ENCODE data around the gene PHOSPHO1.

DNA sequence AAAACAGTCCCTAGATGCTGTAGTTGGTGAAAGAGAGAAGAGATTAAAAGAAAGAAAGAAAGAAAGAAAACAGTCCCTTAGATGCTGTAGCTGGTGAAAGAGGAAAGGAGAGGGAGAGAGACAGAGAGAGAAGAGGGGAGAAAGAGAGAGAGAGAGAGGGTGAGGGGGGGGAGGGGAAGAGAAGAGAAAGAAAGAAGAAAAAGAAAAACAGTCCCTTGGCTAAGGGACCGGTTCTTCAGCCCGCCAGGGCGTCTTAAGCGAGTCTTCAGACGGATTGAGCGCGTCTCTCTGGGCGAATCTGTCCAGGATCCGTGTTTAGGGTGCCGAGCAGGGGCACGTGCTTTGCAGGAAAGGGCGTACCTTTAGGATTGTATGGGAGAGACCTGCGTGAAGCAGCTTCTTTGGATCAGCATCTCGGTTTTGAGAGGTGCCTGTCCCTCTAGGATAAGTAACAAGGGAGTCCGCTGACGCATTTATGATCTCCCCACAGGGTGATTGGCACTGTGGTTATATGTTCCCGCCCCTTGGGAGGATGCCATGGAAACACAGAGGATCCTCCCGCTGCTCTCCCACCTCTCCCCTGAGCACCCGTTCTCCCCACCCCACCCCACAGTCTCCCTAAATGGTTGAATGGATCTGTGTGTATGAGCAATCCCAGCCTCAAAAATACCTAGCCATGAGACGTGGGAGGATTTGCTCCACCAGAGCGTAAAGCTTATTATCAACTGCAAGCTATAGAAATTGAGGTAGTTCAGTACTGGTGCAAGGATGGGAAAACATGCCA is 36.9 kb downstream of the PHOSPHO1 start:
- TF ChIP-seq, protein P1, sequence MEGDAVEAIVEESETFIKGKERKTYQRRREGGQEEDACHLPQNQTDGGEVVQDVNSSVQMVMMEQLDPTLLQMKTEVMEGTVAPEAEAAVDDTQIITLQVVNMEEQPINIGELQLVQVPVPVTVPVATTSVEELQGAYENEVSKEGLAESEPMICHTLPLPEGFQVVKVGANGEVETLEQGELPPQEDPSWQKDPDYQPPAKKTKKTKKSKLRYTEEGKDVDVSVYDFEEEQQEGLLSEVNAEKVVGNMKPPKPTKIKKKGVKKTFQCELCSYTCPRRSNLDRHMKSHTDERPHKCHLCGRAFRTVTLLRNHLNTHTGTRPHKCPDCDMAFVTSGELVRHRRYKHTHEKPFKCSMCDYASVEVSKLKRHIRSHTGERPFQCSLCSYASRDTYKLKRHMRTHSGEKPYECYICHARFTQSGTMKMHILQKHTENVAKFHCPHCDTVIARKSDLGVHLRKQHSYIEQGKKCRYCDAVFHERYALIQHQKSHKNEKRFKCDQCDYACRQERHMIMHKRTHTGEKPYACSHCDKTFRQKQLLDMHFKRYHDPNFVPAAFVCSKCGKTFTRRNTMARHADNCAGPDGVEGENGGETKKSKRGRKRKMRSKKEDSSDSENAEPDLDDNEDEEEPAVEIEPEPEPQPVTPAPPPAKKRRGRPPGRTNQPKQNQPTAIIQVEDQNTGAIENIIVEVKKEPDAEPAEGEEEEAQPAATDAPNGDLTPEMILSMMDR (IDR thresholded peaks at IDR 0.05) = no peak
- TF ChIP-seq POLR2AphosphoS5 (IDR thresholded peaks at IDR 0.05) = peak in 1 of 2 donors; percentile 36

Data from upper lobe of left lung (tissue), 4 donors.